ENCODE measurements around the gene COL18A1. TPM values are rescaled to one million over a fixed set of nuclear protein-coding genes. Genes with fewer than 3 reads are reported as not detected.

COL18A1 gene
- total and polyA plus RNA-seq, 2 experiments from 2014 or later, result 97.1 to 140 TPM

DNA sequence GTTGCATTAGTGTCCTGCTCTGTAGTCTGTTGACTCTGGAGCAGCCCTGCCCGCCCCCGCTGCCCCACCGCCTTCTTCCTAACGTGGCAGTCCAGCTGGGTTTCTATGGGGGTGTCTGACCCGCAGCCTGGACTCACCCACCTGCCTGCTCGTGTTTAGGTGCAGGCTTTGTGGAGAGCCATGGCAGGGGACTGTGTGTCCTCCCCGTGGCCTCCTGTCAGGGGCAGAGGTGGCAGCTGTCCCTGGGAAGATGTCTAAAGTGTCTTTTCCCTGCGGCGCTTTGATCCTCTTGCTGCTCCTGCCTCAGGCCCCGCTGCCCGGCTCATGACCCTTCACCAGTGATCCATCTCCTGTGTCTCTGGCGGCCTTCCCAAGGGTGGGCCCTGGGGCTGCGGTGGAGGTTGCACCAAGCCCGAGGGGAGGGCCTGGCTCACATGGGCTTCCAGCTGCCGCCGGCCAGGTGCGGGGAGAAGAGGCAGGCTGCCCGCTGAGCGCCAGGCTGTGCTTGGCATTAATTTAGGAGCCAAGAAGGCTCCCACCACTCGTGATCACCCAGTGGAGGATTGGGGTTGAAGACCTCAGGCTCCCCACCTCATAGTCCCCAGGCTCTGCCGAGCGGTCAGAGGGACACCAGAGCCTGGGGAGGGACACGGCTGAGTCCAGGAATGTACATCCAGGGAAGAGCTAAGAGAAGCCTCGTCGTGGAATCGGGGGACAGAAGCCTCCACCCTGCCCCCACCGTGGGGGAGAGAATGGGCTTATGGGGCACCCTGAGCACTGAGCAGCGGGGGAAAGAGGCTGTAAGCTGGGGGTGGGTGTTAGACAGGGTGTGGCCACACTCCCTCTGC is 44.1 kb downstream of the COL18A1 start:
- no peak overlapping the region for H3K4me2 ChIP-seq
- H2AFZ ChIP-seq, result no peak overlapping the region
- 84% methylated on average over 26 of the region's 28 CpGs for WGBS (ENCODE audit: low lambda C conversion rate, missing lambda C conversion rate)
- no peaks in the 10 kb centered on the region for H4K20me1 ChIP-seq (ENCODE audit: insufficient read depth, poor library complexity, severe bottlenecking)
- peaks cover under 1% of the 10 kb centered on the region for H3K4me1 ChIP-seq (ENCODE audit: insufficient read depth)
- H3K4me3 ChIP-seq, result no peak overlapping the region
- no peaks in the 10 kb centered on the region for H3K9me3 ChIP-seq (ENCODE audit: low read depth)
- TF ChIP-seq EZH2 (IDR thresholded peaks at IDR 0.05; ENCODE audit: borderline replicate concordance) (no peak), EZH2phosphoT487 (IDR thresholded peaks at IDR 0.05; ENCODE audit: low read depth, severe bottlenecking, unreplicated experiment) (no peak)
- TF ChIP-seq, protein P1, sequence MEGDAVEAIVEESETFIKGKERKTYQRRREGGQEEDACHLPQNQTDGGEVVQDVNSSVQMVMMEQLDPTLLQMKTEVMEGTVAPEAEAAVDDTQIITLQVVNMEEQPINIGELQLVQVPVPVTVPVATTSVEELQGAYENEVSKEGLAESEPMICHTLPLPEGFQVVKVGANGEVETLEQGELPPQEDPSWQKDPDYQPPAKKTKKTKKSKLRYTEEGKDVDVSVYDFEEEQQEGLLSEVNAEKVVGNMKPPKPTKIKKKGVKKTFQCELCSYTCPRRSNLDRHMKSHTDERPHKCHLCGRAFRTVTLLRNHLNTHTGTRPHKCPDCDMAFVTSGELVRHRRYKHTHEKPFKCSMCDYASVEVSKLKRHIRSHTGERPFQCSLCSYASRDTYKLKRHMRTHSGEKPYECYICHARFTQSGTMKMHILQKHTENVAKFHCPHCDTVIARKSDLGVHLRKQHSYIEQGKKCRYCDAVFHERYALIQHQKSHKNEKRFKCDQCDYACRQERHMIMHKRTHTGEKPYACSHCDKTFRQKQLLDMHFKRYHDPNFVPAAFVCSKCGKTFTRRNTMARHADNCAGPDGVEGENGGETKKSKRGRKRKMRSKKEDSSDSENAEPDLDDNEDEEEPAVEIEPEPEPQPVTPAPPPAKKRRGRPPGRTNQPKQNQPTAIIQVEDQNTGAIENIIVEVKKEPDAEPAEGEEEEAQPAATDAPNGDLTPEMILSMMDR (IDR thresholded peaks at IDR 0.05; ENCODE audit: poor library complexity), result no peak
- DNase-seq (ENCODE audit: low spot score), result no peak
- H3K36me3 ChIP-seq (replicated peaks; ENCODE audit: insufficient read depth, low read depth), result no peaks in the 10 kb centered on the region
- no peaks in the 10 kb centered on the region for H3K27me3 ChIP-seq
- H3K79me2 ChIP-seq, result peaks cover 41% of the 10 kb centered on the region
- H3K27ac ChIP-seq, result no peak overlapping the region
- no peaks in the 10 kb centered on the region for H3K9me2 ChIP-seq (replicated peaks; ENCODE audit: insufficient read depth)

DNA sequence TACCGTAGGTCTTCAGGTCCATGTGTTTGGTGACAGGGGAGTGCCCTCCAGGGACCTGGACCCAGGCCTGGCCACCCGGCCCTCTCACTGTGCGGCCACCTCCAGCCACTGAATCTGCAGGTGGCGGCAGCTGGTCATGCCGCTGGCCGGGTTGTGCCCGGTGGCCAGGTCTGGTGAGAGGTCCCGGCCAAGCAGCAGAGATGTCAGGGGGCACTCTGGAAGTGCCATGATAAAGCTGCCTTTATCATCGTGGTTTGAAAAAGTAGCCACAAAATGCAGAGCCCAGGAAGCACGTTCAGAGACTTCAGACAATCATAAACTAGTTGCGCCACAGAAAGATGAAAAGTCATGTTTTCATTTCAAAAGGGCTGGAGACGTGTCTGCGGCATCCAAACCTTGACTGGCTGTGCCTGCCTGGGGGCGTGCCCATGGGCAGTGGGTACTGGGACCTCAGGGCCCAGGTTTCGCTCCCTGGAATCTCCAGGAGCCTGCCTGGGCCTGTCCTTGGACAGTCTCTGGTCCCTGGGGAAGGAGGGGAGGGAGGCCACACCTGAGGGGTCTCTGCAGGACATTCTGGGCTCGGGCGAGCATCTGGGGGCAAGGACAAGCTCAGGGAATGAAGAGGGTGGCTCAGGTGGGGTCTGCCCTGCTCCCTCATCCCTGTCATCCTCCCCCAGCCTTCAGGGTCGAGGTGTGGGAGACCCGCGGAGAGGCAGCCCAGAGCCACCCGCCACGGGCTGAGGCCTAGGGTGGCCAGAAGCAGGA is 44.9 kb downstream of the COL18A1 start:
- Histone ChIP-seq H4K20me1 (ENCODE audit: insufficient read depth, poor library complexity, severe bottlenecking) (no peaks in the 10 kb centered on the region), H3K79me2 (peaks cover 41% of the 10 kb centered on the region)
- TF ChIP-seq EZH2 (IDR thresholded peaks at IDR 0.05; ENCODE audit: borderline replicate concordance) (no peak), EZH2phosphoT487 (IDR thresholded peaks at IDR 0.05; ENCODE audit: low read depth, severe bottlenecking, unreplicated experiment) (no peak)
- TF ChIP-seq, protein P1 (IDR thresholded peaks at IDR 0.05; ENCODE audit: poor library complexity), result no peak

DNA sequence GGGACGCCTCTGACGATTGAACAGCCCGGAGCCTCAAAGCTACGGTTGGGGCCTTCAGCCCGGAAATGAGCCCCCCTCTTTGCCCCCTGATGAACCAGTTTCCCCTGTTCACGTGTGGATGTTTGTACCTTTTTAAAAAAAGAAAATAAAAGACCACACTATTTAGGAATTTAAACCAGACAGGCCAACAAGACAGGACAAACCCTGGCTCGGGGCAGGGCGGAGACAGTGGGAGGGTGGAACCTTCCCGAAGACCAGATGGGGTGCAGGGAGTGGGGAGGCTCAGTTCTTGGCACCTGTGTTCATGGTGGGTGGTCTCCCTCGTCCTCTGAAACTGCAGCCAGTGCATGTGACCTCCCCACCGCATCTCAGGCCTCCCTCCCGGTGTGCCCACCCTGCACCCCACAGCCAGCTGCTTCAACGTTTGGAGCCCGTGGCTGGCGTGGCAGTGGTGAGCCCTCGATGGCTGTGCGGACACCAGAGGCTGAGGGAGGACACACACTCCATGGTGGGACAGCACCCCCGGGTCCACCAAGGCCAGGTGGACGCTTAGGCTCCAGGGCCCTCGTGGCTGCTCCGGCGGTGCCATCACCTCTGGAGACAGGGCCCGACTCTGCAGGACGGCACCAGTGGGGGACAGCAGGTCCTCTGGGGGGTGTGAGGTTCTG is 45.6 kb downstream of the COL18A1 start:
- no peaks in the 10 kb centered on the region for H4K20me1 ChIP-seq (ENCODE audit: insufficient read depth, poor library complexity, severe bottlenecking)
- no peak for TF ChIP-seq EZH2 (IDR thresholded peaks at IDR 0.05; ENCODE audit: borderline replicate concordance)
- no peak for TF ChIP-seq EZH2phosphoT487 (IDR thresholded peaks at IDR 0.05; ENCODE audit: low read depth, severe bottlenecking, unreplicated experiment)
- TF ChIP-seq, protein P1 (IDR thresholded peaks at IDR 0.05; ENCODE audit: poor library complexity), result no peak
- 87% methylated on average over 24 of the region's 24 CpGs for WGBS (ENCODE audit: low lambda C conversion rate, missing lambda C conversion rate)
- H3K36me3 ChIP-seq (replicated peaks; ENCODE audit: insufficient read depth, low read depth), result no peaks in the 10 kb centered on the region
- no peak overlapping the region for H2AFZ ChIP-seq
- H3K4me1 ChIP-seq (ENCODE audit: insufficient read depth), result peaks cover 11% of the 10 kb centered on the region
- H3K27me3 ChIP-seq, result no peaks in the 10 kb centered on the region
- no peaks in the 10 kb centered on the region for H3K9me2 ChIP-seq (replicated peaks; ENCODE audit: insufficient read depth)
- peaks cover 36% of the 10 kb centered on the region for H3K79me2 ChIP-seq
- H3K9me3 ChIP-seq (ENCODE audit: low read depth), result no peaks in the 10 kb centered on the region
- no peak overlapping the region for H3K4me2 ChIP-seq
- no peak for DNase-seq (ENCODE audit: low spot score)
- peak overlapping the region; percentile 23 for H3K27ac ChIP-seq
- no peak overlapping the region for H3K4me3 ChIP-seq

More for the DNA sequence above, 44.9 kb downstream of the COL18A1 start:
- no peak for DNase-seq (ENCODE audit: low spot score)
- no peaks in the 10 kb centered on the region for H3K27me3 ChIP-seq
- no peak overlapping the region for H3K4me2 ChIP-seq
- no peak overlapping the region for H2AFZ ChIP-seq
- H3K4me3 ChIP-seq, result no peak overlapping the region
- no peaks in the 10 kb centered on the region for H3K9me2 ChIP-seq (replicated peaks; ENCODE audit: insufficient read depth)
- H3K4me1 ChIP-seq (ENCODE audit: insufficient read depth), result peaks cover 4% of the 10 kb centered on the region
- no peaks in the 10 kb centered on the region for H3K36me3 ChIP-seq (replicated peaks; ENCODE audit: insufficient read depth, low read depth)
- WGBS (ENCODE audit: low lambda C conversion rate, missing lambda C conversion rate), result 93% methylated on average over 22 of the region's 22 CpGs
- H3K9me3 ChIP-seq (ENCODE audit: low read depth), result no peaks in the 10 kb centered on the region
- H3K27ac ChIP-seq, result peak overlapping the region; percentile 23

All from hepatocyte (in vitro differentiated cells).